Stimulated activated effector memory CD8-positive, alpha-beta T cell treated with anti-CD3 and anti-CD28 coated beads, Interleukin-12 subunit alpha, Interleukin-12 subunit beta, amount 100 ng/mL, for 72 hours (primary cell): ENCODE data around the gene RAB3D.
"Not testable (repeated sequence)": the region's sequence is repeated elsewhere in the genome, so short reads cannot be mapped to it uniquely, and the experiment has no call there.

Experiments
- ATAC-seq: fragments of 150-1000 bp; cut with Tn5 transposase; 2 replicates; pipeline ENCODE4 v1.10.0; 2021
- DNase-seq, 2 donors: peaks; one replicate each; pipeline ENCODE4 v3.0.0; 2021 to 2022; ENCODE audit warnings: low spot score in 2 of 2
- H3K27ac Mint-ChIP-seq: one replicate; pipeline ENCODE4 v1.8.0; 2022; ENCODE audit warnings: mild to moderate bottlenecking, mixed read lengths
- H3K36me3 Mint-ChIP-seq: one replicate; pipeline ENCODE4 v1.8.0; 2022; ENCODE audit warnings: mild to moderate bottlenecking, mixed read lengths
- H3K4me1 Mint-ChIP-seq: one replicate; pipeline ENCODE4 v1.8.0; 2022; ENCODE audit warnings: mixed read lengths
- H3K4me3 Mint-ChIP-seq: one replicate; pipeline ENCODE4 v1.8.0; 2022; ENCODE audit warnings: mild to moderate bottlenecking, mixed read lengths
- H3K9me3 Mint-ChIP-seq: one replicate; pipeline ENCODE4 v1.8.0; 2022; ENCODE audit warnings: mixed read lengths

Gene RAB3D

GRCh38 chr19:11332822-11333221 is 6.6 kb downstream of the RAB3D start:
- ATAC-seq = no peak
- DNase-seq = no peak
- Mint-ChIP-seq H3K4me3 (no peak overlapping the region), H3K4me1 (no peaks in the 10 kb centered on the region), H3K9me3 (no peaks in the 10 kb centered on the region), H3K27ac (no peak overlapping the region), H3K36me3 (peaks cover 59% of the 10 kb centered on the region)

GRCh38 chr19:11331502-11331901 is 8.0 kb downstream of the RAB3D start:
- ATAC-seq (no peak), DNase-seq (no peak)
- Mint-ChIP-seq H3K4me3 (no peak overlapping the region), H3K27ac (no peak overlapping the region), H3K36me3 (peaks cover 59% of the 10 kb centered on the region), H3K9me3 (no peaks in the 10 kb centered on the region), H3K4me1 (no peaks in the 10 kb centered on the region)

GRCh38 chr19:11330127-11330526 is 9.3 kb downstream of the RAB3D start:
- ATAC-seq (no peak), DNase-seq (no peak)
- no peaks in the 10 kb centered on the region for H3K9me3 Mint-ChIP-seq
- H3K4me3 Mint-ChIP-seq = no peak overlapping the region
- H3K27ac Mint-ChIP-seq = no peak overlapping the region
- no peaks in the 10 kb centered on the region for H3K4me1 Mint-ChIP-seq
- peaks cover 46% of the 10 kb centered on the region for H3K36me3 Mint-ChIP-seq

- H3K9me3 Mint-ChIP-seq = no peaks in the 10 kb centered on the region
These were observed 13.9 kb downstream of the RAB3D start for GRCh38 chr19:11325544-11325943.

GRCh38 chr19:11324748-11325389 is 14.6 kb downstream of the RAB3D start:
- Mint-ChIP-seq H3K4me3 (peak overlapping the region; percentile 50), H3K27ac (peak overlapping the region; percentile 96)
- no peak for ATAC-seq

More at GRCh38 chr19:11325544-11325943, 13.9 kb downstream of the RAB3D start:
- Mint-ChIP-seq H3K27ac (peak overlapping the region; percentile 96), H3K4me1 (peaks cover 20% of the 10 kb centered on the region), H3K4me3 (no peak overlapping the region), H3K36me3 (peaks cover 13% of the 10 kb centered on the region)
- DNase-seq (no peak), ATAC-seq (no peak)

GRCh38 chr19:11324079-11324661 is 15.3 kb downstream of the RAB3D start:
- ATAC-seq (peak; percentile 84), DNase-seq (peak in 1 of 2 donors; percentile 70)
- Mint-ChIP-seq H3K27ac (peak overlapping the region; percentile 96), H3K36me3 (peaks cover 6% of the 10 kb centered on the region), H3K4me1 (peaks cover 20% of the 10 kb centered on the region), H3K4me3 (peak overlapping the region; percentile 50), H3K9me3 (no peaks in the 10 kb centered on the region)

More at GRCh38 chr19:11324748-11325389, 14.6 kb downstream of the RAB3D start:
- Mint-ChIP-seq H3K9me3 (no peaks in the 10 kb centered on the region), H3K36me3 (peaks cover 9% of the 10 kb centered on the region), H3K4me1 (peaks cover 20% of the 10 kb centered on the region)
- no peak for DNase-seq

GRCh38 chr19:11323601-11324078 is 15.8 kb downstream of the RAB3D start:
- H3K9me3 Mint-ChIP-seq = no peaks in the 10 kb centered on the region
- peaks cover 6% of the 10 kb centered on the region for H3K36me3 Mint-ChIP-seq
- ATAC-seq (no peak), DNase-seq (no peak)
- peak overlapping the region; percentile 96 for H3K27ac Mint-ChIP-seq
- peak overlapping the region; percentile 50 for H3K4me3 Mint-ChIP-seq
- peaks cover 20% of the 10 kb centered on the region for H3K4me1 Mint-ChIP-seq

GRCh38 chr19:11322269-11323024 is 17.0 kb downstream of the RAB3D start:
- no peak overlapping the region for H3K4me3 Mint-ChIP-seq
- H3K4me1 Mint-ChIP-seq = peaks cover 20% of the 10 kb centered on the region
- no peak overlapping the region for H3K27ac Mint-ChIP-seq
- H3K36me3 Mint-ChIP-seq = no peaks in the 10 kb centered on the region
- ATAC-seq = no peak
- H3K9me3 Mint-ChIP-seq = no peaks in the 10 kb centered on the region
- DNase-seq = no peak

- H3K36me3 Mint-ChIP-seq = no peaks in the 10 kb centered on the region
- no peak for DNase-seq
- peaks cover 20% of the 10 kb centered on the region for H3K4me1 Mint-ChIP-seq
- no peak overlapping the region for H3K27ac Mint-ChIP-seq
- ATAC-seq = no peak
- H3K4me3 Mint-ChIP-seq = no peak overlapping the region
- H3K9me3 Mint-ChIP-seq = no peaks in the 10 kb centered on the region
These were observed 18.0 kb downstream of the RAB3D start for GRCh38 chr19:11321191-11322126.

GRCh38 chr19:11320278-11320995 is 19.0 kb downstream of the RAB3D start:
- peaks cover 20% of the 10 kb centered on the region for H3K4me1 Mint-ChIP-seq
- H3K27ac Mint-ChIP-seq = peak overlapping the region; percentile 24
- not testable (repeated sequence) for H3K36me3 Mint-ChIP-seq, H3K9me3 Mint-ChIP-seq, DNase-seq, H3K4me3 Mint-ChIP-seq, ATAC-seq

- no peak for DNase-seq
- no peaks in the 10 kb centered on the region for H3K36me3 Mint-ChIP-seq
- no peaks in the 10 kb centered on the region for H3K9me3 Mint-ChIP-seq
These were observed 33.1 kb downstream of the RAB3D start for GRCh38 chr19:11306337-11306736.

GRCh38 chr19:11304936-11305335 is 34.5 kb downstream of the RAB3D start:
- Mint-ChIP-seq H3K27ac (no peak overlapping the region), H3K4me3 (no peak overlapping the region), H3K4me1 (no peaks in the 10 kb centered on the region), H3K36me3 (no peaks in the 10 kb centered on the region), H3K9me3 (no peaks in the 10 kb centered on the region)
- ATAC-seq = no peak
- DNase-seq = no peak

More at GRCh38 chr19:11306337-11306736, 33.1 kb downstream of the RAB3D start:
- no peak for ATAC-seq
- Mint-ChIP-seq H3K4me1 (no peaks in the 10 kb centered on the region), H3K27ac (no peak overlapping the region), H3K4me3 (no peak overlapping the region)

- ATAC-seq (no peak), DNase-seq (no peak)
- Mint-ChIP-seq H3K9me3 (no peaks in the 10 kb centered on the region), H3K4me1 (no peaks in the 10 kb centered on the region), H3K36me3 (no peaks in the 10 kb centered on the region), H3K4me3 (no peak overlapping the region), H3K27ac (no peak overlapping the region)
These were observed 38.7 kb downstream of the RAB3D start for GRCh38 chr19:11300811-11301120.

GRCh38 chr19:11299946-11300810 is 39.3 kb downstream of the RAB3D start:
- H3K4me1 Mint-ChIP-seq = no peaks in the 10 kb centered on the region
- DNase-seq (no peak), ATAC-seq (no peak)
- H3K27ac Mint-ChIP-seq = no peak overlapping the region
- H3K4me3 Mint-ChIP-seq = no peak overlapping the region
- H3K36me3 Mint-ChIP-seq = no peaks in the 10 kb centered on the region
- no peaks in the 10 kb centered on the region for H3K9me3 Mint-ChIP-seq
